Esophagus (tissue), 2 donors: ENCODE measurements around the gene HTRA3. TPM values are rescaled to one million over a fixed set of nuclear protein-coding genes. Genes with fewer than 3 reads are reported as not detected.

ENCODE experiments used
- H3K27ac ChIP-seq, 2 donors: one replicate each; pipeline ENCODE4 v1.5.1; 2013; ENCODE audit warnings: low read depth in 2 of 2, mild to moderate bottlenecking in 2 of 2, inconsistent platforms in 1 of 2, low read length in 1 of 2, moderate library complexity in 1 of 2
- H3K27me3 ChIP-seq, 2 donors: one replicate each; pipeline ENCODE4 v1.6.1; 2013; ENCODE audit warnings: low read length in 2 of 2, control low read depth in 1 of 2, mild to moderate bottlenecking in 1 of 2; ENCODE audit not compliant: insufficient read depth in 2 of 2, control insufficient read depth in 1 of 2
- H3K36me3 ChIP-seq, 2 donors: one replicate each; pipeline ENCODE4 v1.6.1; 2013; ENCODE audit warnings: low read length in 1 of 2; ENCODE audit not compliant: control insufficient read depth in 2 of 2, insufficient read depth in 2 of 2
- H3K4me1 ChIP-seq, 2 donors: one replicate each; pipeline ENCODE4 v1.6.1; 2013; ENCODE audit warnings: low read length in 1 of 2; ENCODE audit not compliant: control insufficient read depth in 2 of 2, insufficient read depth in 2 of 2
- H3K4me3 ChIP-seq, 2 donors: one replicate each; pipeline ENCODE4 v1.5.1; 2013; ENCODE audit warnings: low read length in 2 of 2, mild to moderate bottlenecking in 2 of 2, low read depth in 1 of 2, moderate library complexity in 1 of 2
- H3K9me3 ChIP-seq, 2 donors: one replicate each; pipeline ENCODE4 v1.6.1; 2013; ENCODE audit warnings: mild to moderate bottlenecking in 2 of 2, low read depth in 1 of 2, low read length in 1 of 2, moderate library complexity in 1 of 2; ENCODE audit not compliant: control insufficient read depth in 2 of 2, insufficient read depth in 1 of 2
- WGBS, 2 donors: extraction: QIAGEN DNeasy Blood & Tissue Kit; methylation state at CpG; one replicate each; pipeline ENCODE4 v1.1.7; 2013; 5-methylcytosine and 5-hydroxymethylcytosine counted together
- polyA plus RNA-seq, 2 donors: library from polyadenylated mRNA; stranded (reverse); fragments of 200-250 nt; gene quantifications; one replicate each; pipeline ENCODE4 v1.2.3, GENCODE V29; 2013
- donor health status: healthy with polysubstance abuse.
- donor health status: Bipolar disorder and iron deficiency.

The HTRA3 gene
- polyA plus RNA-seq, 2 donors = 1.4 to 3.4 TPM

- Histone ChIP-seq H3K4me1 (no peaks in the 10 kb centered on the region), H3K27ac (no peak overlapping the region), H3K4me3 (no peak overlapping the region), H3K36me3 (no peaks in the 10 kb centered on the region), H3K27me3 (no peaks in the 10 kb centered on the region), H3K9me3 (peaks cover 0 to 2% of the 10 kb centered on the region in 2 donors)
- WGBS, 2 donors = 79% methylated on average over 9 of the region's 9 CpGs
These were observed 27.6 kb downstream of the HTRA3 start for GRCh38 chr4:8297141-8297601.

DNA sequence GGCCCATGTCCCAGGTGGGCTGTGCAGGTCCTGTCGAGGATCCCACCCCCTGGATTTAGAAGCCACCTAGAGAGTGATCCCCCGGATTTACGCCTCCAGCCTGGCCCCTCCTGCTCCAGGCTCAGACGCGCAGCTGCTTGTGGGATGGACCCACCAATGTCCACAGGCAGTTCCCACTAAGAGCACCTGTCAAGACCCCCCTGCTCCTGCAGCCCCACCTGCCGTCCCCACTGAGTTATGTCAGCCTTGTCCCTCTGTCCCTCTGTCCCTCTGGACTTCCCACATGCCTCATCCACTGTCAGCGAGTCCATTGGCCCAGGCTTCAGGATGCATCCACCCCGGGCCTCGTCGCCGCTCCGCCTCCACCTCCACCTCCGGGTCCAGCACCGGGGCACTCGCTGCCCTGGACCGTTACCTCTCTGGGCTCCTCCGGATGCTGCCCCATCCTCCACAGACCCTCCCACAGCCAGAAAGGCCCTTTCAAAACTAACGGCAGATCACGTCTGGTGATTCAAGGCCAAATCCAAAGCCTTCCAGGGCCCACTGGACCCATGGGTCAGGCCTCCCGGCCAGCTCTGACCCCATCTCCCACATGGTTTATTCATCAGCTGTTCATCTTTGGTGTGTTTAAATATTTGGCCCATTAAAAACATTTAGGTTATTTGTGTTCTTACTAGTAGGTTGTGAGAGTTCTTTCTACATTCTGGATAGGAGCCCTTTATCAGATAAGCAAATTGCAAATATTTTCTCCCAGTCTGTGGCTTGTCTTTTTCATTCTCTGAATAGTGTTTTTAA is 28.3 kb downstream of the HTRA3 start:
- no peak overlapping the region for H3K4me3 ChIP-seq
- no peaks in the 10 kb centered on the region for H3K36me3 ChIP-seq
- no peak overlapping the region for H3K27ac ChIP-seq
- WGBS, 2 donors = 80 to 85% methylated on average over 20 of the region's 20 CpGs
- H3K9me3 ChIP-seq = peaks cover 0 to 2% of the 10 kb centered on the region in 2 donors
- H3K4me1 ChIP-seq = no peaks in the 10 kb centered on the region
- H3K27me3 ChIP-seq = no peaks in the 10 kb centered on the region

DNA sequence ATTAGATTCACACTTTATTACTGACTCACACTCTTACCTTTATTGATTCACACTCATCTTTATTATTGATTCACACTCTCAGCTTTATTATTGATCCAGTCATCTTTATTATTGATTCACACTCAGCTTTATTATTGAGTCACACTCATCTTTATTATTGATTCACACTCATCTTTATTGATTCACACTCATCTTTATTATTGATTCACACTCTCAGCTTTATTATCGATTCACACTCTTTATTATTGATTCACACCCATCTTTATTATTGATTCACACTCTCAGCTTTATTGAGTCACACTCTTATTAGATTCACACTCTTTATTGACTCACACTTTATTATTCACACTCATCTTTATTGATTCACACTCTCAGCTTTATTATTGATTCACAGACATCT is 31.3 kb downstream of the HTRA3 start:
- 88 to 92% methylated on average over 1 of the region's 1 CpG for WGBS, 2 donors
- H3K36me3 ChIP-seq = no peaks in the 10 kb centered on the region

DNA sequence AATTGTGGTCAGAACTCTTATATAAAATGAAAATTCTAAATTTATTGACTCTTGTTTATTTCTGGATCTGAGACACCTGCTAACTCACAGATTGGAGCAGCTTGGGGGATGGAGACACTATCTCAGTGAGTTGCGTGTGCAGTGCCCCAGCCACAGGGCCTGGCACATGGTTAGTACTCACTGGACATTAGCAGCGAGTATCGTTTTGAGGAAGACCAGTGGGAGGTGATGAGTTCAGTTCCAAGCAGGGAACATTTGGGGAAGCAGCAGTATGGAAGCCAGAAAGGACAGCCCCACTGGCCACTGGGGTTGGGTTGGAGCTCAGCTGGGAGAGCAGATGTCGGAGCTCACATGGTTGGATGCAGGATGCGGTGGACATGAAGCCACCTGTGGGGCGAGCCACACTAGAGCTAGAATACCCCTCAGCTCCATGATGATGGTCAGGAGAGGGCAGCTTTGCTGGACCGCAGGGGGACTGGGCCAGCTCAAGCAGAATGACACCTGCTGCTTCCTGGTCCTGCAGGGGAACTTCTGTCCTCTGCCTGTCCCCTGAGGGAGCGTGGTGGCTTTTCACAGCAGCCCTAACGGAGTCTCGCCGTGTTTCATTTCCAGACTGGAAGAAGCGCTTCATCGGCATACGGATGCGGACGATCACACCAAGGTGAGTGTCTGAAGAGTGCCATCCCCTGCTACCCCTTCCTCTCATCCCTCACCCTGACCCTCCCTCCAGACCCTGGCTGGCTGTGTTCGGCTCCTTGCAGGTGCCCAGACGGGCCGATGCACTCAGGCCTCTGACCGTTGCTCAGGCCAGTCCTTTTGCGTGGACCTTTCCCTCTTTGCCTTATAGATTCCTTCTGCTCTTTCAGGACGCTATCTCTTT is 32.5 kb downstream of the HTRA3 start:
- no peak overlapping the region for H3K27ac ChIP-seq
- WGBS, 2 donors = 94 to 95% methylated on average over 22 of the region's 22 CpGs

More for the DNA sequence above, 31.3 kb downstream of the HTRA3 start:
- Histone ChIP-seq H3K4me1 (no peaks in the 10 kb centered on the region), H3K27me3 (no peaks in the 10 kb centered on the region), H3K4me3 (no peak overlapping the region), H3K9me3 (peaks cover 0 to 3% of the 10 kb centered on the region in 2 donors), H3K27ac (no peak overlapping the region)

GRCh38 chr4:8303081-8303480 is 33.5 kb downstream of the HTRA3 start:
- Histone ChIP-seq H3K27me3 (no peaks in the 10 kb centered on the region), H3K27ac (no peak overlapping the region), H3K4me1 (no peaks in the 10 kb centered on the region), H3K4me3 (no peak overlapping the region), H3K36me3 (no peaks in the 10 kb centered on the region), H3K9me3 (peaks cover 0 to 4% of the 10 kb centered on the region in 2 donors)
- WGBS, 2 donors = 67 to 80% methylated on average over 4 of the region's 4 CpGs

More for the DNA sequence above, 32.5 kb downstream of the HTRA3 start:
- Histone ChIP-seq H3K9me3 (peaks cover 0 to 4% of the 10 kb centered on the region in 2 donors), H3K4me1 (no peaks in the 10 kb centered on the region), H3K4me3 (no peak overlapping the region), H3K36me3 (no peaks in the 10 kb centered on the region), H3K27me3 (no peaks in the 10 kb centered on the region)

DNA sequence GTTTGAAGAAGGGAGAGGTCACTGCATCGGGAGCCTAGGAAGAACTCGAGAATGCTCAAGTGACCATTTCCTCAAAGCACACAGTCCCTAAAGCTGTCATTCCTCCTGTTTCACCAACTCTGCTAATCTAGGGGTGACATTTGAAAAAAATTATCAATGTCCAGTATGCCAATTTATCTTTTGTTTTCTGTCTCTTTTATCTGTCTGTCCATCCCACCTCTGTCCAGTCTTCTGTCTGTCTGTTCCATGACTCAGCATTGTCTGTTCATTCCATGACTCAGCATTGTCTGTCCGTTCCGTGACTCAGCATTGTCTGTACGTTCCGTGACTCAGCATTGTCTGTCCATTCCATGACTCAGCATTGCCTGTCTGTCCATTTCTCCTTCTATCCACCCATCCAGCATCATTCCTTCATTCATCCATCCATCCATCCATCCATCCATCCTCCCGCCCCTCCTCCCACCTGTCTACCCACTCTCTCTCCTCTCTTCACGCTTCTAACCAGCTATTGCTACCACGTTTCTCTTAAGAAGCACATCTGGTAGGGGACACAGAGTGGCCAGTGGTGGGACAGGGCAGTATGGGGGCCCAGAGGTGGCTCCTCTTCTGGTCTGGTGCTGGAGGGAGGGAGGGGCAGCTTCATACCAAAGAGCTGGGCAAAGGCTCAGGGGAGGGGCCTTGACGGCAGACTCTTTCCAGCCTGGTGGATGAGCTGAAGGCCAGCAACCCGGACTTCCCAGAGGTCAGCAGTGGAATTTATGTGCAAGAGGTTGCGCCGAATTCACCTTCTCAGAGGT is 34.1 kb downstream of the HTRA3 start:
- Histone ChIP-seq H3K27ac (no peak overlapping the region), H3K27me3 (no peaks in the 10 kb centered on the region), H3K36me3 (no peaks in the 10 kb centered on the region), H3K4me3 (no peak overlapping the region), H3K9me3 (peaks cover 0 to 4% of the 10 kb centered on the region in 2 donors), H3K4me1 (no peaks in the 10 kb centered on the region)
- 70 to 71% methylated on average over 13 of the region's 13 CpGs for WGBS, 2 donors

- H3K27ac ChIP-seq = no peak overlapping the region
- no peak overlapping the region for H3K4me3 ChIP-seq
- 85 to 87% methylated on average over 14 of the region's 14 CpGs for WGBS, 2 donors
- H3K4me1 ChIP-seq = peaks cover 0 to 3% of the 10 kb centered on the region in 2 donors
- H3K27me3 ChIP-seq = no peaks in the 10 kb centered on the region
- H3K9me3 ChIP-seq = peaks cover 0 to 4% of the 10 kb centered on the region in 2 donors
- no peaks in the 10 kb centered on the region for H3K36me3 ChIP-seq
These were observed 35.5 kb downstream of the HTRA3 start for GRCh38 chr4:8304827-8305695.

DNA sequence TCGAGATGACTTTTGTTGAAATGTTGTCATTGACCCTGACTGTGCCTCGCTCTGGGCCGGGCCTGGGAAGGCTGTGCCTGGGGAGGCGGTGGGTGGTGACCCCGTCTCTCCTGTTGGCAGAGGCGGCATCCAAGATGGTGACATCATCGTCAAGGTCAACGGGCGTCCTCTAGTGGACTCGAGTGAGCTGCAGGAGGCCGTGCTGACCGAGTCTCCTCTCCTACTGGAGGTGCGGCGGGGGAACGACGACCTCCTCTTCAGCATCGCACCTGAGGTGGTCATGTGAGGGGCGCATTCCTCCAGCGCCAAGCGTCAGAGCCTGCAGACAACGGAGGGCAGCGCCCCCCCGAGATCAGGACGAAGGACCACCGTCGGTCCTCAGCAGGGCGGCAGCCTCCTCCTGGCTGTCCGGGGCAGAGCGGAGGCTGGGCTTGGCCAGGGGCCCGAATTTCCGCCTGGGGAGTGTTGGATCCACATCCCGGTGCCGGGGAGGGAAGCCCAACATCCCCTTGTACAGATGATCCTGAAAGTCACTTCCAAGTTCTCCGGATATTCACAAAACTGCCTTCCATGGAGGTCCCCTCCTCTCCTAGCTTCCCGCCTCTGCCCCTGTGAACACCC is 36.4 kb downstream of the HTRA3 start:
- no peak overlapping the region for H3K27ac ChIP-seq
- peaks cover 0 to 4% of the 10 kb centered on the region in 2 donors for H3K9me3 ChIP-seq
- peaks cover 0 to 3% of the 10 kb centered on the region in 2 donors for H3K4me1 ChIP-seq
- no peaks in the 10 kb centered on the region for H3K27me3 ChIP-seq
- no peak overlapping the region for H3K4me3 ChIP-seq
- H3K36me3 ChIP-seq = no peaks in the 10 kb centered on the region
- WGBS, 2 donors = 81 to 83% methylated on average over 35 of the region's 35 CpGs
